CD4-positive, alpha-beta T cell treated with Interferon gamma for 1 hour (primary cell): ENCODE data around the gene NUTM2E.
"Not testable (repeated sequence)": the region's sequence is repeated elsewhere in the genome, so short reads cannot be mapped to it uniquely, and the experiment has no call there.

Experiments used
- DNase-seq: peaks from one replicate; pipeline ENCODE4 v3.0.0-alpha.2; 2020

NUTM2E gene, protein sequence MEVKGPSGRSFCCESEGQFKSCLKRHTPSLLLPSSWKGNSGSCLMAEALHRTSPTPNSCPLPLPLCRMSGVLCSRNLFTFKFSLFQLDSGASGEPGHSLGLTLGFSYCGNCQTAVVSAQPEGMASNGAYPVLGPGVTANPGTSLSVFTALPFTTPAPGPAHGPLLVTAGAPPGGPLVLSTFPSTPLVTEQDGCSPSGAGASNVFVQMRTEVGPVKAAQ (N-terminal part only)

DNA sequence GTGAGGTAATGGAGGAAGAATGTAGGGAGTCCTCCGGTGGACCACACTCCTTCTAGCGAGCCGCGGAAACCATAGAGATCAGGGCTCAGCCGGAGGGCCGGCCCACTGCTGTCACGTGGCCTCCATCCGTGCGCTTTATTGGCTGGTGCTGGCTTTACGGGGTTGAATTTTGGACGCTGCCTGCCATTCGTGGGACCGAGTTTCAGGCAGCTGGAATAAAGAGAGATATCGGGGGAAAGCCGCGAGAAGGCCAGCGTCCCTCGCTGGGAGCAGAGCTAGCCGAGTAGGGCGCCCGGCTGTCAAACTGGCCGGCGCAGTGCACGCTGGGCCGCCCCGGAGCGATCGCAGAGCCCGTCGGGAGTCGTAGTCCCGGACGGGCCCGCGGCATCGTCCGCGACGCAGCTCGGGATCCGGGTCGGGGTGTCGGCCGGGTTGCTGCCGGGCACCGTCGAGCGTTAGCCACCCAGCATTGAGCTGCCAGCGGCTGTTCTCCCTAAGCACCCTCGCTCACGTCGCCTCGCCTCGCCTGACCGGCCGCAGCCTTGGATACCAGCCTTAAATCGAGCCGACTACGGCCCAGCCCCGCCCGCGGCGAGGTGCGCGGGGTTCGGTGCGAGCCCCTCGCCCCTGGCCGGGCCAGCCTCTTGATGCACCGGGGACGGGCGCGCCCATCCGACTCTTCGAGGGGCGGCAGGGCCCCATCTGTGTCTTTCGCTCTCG lies at the start of gene NUTM2E:
Gene NUTM2E, plus strand, starts transcription at position 244 of the 720 bp plus-strand sequence. CDS start 15,002 bp downstream, outside the sequence.
- peak; percentile 91 for DNase-seq

DNA sequence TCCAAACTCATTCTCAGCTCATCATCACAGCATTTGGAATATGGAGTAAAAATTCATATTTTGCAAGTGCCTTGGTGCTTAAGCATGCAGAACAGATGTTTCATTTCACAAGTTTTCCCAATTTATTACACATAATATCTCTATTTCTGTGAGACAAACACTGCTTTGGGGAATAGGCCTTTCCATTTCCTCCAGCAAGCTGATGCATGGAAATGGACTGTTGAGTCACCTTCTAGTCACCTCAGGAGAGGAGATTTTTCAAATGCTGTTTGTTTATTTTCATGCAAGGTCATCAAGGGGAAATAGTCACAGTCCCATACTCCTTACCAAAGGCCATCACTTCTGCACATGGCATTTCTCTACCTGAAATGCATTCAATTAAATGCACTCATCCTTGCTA lies 48.5 kb upstream of the NUTM2E start:
- DNase-seq = not testable (repeated sequence)

GRCh38 chr10:79779310-79779938 lies 47.1 kb upstream of the NUTM2E start:
- DNase-seq = peak; percentile 57

DNA sequence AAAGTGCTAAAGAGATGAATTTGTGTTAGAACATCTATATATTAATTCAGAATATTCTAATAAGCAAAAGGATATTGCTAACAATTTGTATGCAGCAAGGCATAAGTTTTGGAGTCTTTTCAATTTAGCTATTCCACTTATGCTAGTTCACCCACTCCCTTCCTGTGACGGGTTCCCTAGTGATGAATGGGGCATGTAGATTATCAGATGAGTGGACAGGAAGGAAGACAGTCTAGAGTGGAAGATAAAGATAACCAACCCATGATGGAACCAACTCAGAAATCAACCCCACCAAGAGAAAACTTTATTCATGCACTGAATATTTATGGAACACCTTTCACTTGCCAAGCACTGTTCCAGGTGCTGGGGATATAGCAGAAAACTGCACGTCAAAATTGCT lies 46.5 kb upstream of the NUTM2E start:
- DNase-seq = not testable (repeated sequence)

GRCh38 chr10:79781584-79781983 lies 45.0 kb upstream of the NUTM2E start:
- DNase-seq = not testable (repeated sequence)

- DNase-seq = not testable (repeated sequence)
These were observed 39.0 kb upstream of the NUTM2E start for GRCh38 chr10:79787455-79787952.

DNA sequence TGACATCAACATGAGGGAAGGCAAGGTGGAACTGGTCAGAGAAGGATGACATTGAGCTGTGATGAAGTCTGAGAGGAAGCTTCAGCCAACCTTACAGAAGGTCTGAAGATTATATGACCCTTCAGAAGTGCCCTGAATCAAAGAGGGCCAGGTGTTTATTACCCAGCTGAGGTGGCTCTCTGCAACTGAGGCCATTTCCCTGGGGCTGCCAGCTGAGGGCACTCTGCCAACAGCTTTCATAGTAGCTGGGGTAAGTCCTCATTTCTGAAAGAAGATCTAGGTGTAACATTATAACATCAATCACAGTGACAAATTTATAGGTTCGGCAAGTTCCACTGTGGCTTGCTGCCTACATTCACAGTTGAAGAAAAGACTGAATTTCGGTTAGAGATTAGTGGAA lies 37.2 kb upstream of the NUTM2E start:
- not testable (repeated sequence) for DNase-seq

DNA sequence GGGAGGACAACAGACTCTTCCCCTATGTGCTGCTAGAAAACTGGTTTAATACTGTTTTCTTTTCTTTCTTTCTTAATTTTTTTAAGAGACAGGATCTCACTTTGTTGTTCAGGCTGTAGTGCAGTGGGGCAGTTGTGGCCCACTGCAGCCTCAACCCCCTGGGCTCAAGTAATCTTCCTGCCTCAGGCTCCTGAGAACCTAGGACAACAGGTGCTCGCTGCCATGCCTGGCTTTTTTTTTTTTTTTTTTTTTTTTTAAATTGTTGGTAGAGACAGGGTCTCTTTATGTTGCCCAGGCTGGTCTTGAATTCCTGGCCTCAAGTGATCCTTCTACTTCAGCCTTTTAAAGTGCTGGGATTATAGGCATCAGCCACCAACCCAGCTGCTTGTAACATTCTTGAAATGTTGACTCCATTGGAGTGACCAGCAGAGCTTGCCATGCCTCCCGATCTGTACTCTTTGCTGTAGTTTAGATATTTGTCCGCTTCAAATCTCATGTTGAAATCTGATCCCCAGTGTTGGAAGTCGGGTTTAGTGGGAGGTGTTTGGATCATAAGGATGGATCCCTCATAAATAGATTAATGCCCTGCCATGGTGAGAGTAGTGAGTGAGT lies 34.5 kb upstream of the NUTM2E start:
- not testable (repeated sequence) for DNase-seq

DNA sequence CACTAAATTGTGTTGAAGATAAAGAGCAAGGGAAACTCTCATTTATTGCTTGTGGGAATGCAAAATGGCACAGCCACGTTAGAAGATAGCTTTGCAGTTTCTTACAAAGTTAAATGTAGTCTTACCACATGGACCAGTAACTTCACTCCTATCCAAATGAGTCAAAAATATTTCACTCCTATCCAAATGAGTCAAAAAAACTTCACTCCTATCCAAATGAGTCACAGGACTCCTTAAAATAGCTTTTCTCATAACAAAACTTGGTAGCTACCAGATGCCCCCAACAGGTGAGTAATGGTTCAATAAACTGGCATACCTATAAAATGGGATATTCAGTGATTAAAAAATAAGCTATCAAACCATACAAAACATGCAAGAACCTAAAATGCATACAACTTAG lies 27.2 kb upstream of the NUTM2E start:
- not testable (repeated sequence) for DNase-seq

- not testable (repeated sequence) for DNase-seq
These were observed 20.7 kb upstream of the NUTM2E start for GRCh38 chr10:79805857-79806256.

DNA sequence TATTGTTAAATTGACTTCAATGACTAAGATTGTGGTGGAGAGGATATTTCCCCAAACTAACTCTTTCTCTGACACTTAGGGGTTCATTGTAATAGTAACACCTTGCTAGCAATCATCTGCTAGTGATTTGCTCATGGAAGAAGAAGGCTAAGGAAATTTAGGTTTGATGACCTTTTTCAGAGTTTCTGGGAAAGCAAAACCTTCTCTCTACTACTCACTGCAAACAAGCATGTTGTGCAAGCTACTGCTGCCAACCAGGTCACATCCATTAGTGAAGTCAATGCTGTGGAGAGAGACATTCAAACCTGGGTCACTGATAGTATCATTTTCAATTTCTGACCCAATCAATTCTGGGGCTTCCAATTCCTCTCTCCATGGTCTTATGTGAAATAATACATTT lies 14.6 kb upstream of the NUTM2E start:
- DNase-seq = not testable (repeated sequence)

DNA sequence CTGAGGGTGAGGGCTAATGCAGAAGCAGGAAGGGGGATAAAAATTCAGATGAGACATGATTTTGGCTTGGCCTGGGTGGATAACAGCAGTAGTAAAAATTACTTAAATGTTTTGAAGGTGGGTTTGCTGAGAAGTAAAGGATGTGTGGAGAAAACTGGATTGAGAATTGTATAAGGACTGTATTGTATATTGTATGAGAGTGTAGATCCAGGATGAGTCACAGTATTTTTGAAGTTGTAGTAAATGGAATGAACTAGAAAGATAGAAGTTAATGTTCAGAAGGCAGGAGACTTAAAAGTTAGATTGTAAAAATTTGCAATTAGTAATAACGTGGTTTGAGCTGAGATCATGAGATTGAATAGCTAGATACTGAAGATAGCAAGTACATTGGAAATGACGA lies 10.2 kb upstream of the NUTM2E start:
- DNase-seq = not testable (repeated sequence)

DNA sequence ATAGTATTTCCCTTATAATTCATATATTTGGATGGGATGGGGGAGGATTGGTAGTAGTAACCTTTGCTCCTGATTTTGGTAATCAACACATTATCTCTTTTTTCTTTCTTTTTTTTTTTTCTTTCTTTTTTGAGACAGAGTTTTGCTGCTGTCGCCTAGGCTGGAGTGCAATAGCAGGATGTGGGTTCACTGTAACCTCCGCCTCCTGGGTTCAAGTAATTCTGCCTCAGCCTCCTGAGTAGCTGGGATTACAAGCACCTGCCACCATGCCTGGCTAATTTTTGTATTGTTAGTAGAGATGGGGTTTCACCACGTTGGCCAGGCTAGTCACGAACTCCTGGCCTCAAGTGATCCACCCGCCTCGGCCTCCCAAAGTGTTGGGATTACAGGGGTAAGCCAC lies 3.2 kb upstream of the NUTM2E start:
- peak; percentile 16 for DNase-seq

- not testable (repeated sequence) for DNase-seq
These were observed 940 bp upstream of the NUTM2E start for GRCh38 chr10:79825587-79826011.

DNA sequence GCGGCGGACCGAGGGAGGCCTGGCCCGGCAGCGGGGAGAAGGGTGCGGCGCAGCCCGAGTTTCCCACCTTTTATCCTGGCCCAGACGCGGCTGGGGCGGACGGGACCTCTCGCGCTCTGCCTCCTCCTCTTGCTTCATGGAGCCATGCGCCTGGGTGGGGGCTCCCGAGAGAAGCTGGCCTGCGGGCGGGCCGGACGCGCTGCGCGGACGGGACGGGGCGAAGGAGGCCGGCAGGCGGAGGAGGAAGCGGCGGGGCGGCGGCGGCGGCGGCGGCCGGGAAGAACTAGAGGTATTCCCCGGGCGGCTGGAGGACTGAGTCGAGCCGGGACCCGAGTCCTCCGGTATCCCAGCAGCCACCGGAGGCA lies 426 bp upstream of the NUTM2E start:
- DNase-seq = not testable (repeated sequence)

DNA sequence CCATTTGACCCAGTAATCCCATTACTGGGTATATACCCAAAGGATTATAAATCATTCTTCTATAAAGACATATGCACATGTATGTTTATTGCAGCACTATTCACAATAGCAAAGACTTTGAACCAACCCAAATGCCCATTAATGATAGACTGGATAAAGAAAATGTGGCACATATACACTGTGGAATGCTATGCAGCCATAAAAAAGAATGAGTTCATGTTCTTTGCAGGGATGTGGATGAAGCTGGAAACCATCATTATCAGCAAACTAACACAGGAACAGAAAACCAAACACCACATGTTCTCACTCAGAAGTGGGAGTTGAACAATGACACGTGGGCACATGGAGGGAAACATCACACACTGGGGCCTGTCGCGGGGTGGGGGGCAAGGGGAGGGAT lies 7.3 kb downstream of the NUTM2E start:
- DNase-seq = not testable (repeated sequence)

- not testable (repeated sequence) for DNase-seq
These were observed 9.4 kb downstream of the NUTM2E start for GRCh38 chr10:79835891-79836290.

GRCh38 chr10:79836891-79837290 lies 10.4 kb downstream of the NUTM2E start:
- DNase-seq = not testable (repeated sequence)

DNA sequence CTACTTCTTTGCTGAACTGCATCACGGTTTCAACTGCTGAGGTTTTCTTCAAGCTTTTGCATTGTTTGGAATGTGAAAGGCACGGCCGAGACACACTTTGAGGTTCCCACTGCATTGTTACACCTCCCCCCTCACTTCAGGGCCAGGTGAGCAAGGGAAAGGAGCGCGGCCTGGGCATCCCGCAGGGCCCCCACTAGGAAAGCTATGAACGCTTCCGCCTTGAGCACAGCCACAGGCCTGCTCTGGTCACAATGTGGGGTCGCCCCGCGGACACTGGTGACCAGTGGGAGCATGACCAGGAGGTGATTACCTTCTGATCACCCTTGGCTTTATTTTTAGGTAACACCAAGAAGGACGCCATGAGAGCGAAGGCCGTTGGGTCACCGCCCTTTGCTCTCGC lies 11.9 kb downstream of the NUTM2E start:
- DNase-seq = not testable (repeated sequence)

GRCh38 chr10:79853191-79853854 lies 26.8 kb downstream of the NUTM2E start:
- DNase-seq = not testable (repeated sequence)

- not testable (repeated sequence) for DNase-seq
These were observed 35.7 kb downstream of the NUTM2E start for GRCh38 chr10:79862269-79862668.

- not testable (repeated sequence) for DNase-seq
These were observed 36.3 kb downstream of the NUTM2E start for GRCh38 chr10:79862803-79863202.
